ENCODE results near the gene CCDC170.

- TF ChIP-seq CTCF (IDR thresholded peaks at IDR 0.05), result peak in 1 of 3 donors; percentile 11
- TF ChIP-seq POLR2A (IDR thresholded peaks at IDR 0.05), result no peak
Observed at GRCh38 chr6:151451950-151452749, 41.7 kb upstream of the CCDC170 start, which contains the start of gene RMND1.

All from lower leg skin (tissue), 3 donors.